ENCODE results near the gene JAK2.
"Not testable (repeated sequence)": the region's sequence is repeated elsewhere in the genome, so short reads cannot be mapped to it uniquely, and the experiment has no call there.

The JAK2 gene

DNA sequence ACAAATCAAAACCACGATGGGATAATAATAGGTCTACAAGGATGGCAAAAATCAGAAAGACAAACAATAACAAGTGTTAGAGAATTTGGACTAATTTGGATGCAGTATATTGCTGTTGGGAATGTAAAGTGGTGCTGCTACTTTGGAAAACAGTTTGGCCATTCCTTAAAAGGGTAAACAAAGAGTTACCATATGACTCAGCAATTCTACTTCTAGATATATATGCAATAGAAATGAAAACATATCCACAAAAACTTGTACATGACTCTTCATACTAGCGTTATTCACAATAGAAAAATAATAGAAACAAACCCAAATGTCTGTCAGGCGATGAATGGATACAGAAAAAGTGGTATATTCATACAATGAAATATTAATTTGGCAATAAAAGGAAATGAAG, 58.3 kb downstream of the JAK2 start:
- no peak for DNase-seq

DNA sequence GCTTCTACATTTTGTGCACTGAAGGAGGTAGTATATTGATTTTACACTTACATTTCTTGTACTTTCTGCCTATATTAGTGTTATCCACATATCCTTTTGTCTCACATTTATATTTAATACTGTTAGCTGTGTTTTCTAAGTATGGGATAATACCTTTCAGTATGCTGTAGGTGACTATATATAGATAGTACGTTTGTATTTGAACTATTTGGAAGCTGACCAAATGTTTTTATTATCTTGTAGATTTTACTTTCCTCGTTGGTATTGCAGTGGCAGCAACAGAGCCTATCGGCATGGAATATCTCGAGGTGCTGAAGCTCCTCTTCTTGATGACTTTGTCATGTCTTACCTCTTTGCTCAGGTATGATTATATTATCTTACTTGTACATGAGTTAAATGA, 59.1 kb downstream of the JAK2 start:
- no peak for DNase-seq

DNA sequence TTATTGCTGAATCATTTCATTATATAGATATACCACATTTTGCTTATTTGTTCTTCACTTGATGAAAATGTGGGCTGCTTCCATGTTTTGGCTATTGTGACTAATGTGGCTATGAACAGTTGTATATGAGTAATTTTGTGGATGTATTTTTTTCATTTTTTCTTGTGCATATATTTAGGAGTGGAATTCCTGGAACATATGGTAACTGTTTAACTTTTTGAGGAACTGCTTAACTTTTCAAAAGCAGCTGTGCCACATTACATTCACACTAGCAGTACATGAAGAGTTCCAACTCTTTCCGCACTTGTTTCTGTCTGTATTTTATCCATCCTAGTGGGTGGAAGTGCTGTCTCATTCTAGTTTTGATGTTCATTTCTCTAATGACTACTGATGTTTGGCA, 67.8 kb downstream of the JAK2 start:
- DNase-seq = no peak

DNA sequence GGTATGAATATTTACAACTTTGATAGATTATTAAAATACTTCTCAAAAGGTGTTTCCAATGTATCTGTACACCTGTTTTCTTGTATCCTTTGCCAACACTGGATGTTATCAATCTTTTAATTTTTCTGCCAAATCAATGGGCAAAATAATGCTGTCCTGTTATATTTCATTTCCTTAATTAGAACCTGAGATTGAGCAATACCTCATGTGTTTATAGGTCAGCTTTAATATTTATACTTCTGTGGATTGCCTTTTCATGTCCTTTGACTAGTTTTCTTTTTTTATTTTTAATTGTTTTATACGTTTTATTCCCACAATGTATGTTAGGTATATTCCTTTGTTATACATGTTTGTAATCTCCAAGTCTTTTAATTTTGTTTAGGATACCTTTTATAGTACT, 77.6 kb downstream of the JAK2 start:
- DNase-seq = no peak

DNA sequence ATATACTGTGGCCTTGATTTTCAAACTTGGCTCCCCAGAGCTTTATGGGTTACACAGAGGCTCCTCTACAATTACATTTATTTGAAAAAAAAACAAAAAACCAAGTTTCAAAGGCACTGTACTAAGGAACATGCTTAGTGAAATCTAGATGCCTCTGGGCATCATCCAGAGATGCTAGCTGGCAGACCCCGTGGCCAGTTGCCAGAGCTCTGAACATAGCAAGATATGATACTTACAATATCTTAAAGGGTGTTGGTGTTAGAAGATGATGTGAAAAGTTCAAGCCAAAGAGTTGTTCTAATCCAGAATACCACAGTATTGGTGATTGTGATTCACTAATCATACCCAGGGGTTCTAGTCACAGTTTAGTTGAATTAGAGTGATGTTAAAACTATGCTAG, 87.8 kb downstream of the JAK2 start:
- no peak for DNase-seq

DNA sequence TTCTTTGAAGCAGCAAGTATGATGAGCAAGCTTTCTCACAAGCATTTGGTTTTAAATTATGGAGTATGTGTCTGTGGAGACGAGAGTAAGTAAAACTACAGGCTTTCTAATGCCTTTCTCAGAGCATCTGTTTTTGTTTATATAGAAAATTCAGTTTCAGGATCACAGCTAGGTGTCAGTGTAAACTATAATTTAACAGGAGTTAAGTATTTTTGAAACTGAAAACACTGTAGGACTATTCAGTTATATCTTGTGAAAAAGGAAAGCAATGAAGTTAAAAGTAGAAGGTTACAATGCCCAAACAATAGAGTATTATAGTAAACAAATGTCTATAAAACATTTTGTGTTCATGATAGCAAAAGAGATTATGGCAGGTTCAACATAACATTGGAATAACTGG, 88.6 kb downstream of the JAK2 start:
- DNase-seq = no peak

DNA sequence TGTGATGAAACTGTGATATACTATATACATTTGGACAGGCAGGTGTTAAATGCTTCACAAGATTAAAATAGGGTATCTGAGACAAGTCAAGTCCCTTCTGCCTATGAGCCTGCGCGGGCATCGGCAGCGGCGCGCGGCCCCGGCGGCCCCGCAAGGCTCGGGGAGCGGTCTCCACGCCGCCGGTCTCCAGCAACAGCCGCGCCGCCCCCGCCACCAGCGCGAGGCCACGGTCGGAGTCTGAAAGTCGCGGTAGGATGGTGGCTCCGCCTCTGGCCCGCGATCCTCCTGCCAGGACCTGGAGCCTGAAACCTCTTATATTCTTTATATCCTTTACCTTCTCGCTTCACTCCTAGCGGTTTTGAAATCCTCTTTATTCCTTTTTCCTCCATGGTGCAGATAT, 100.9 kb downstream of the JAK2 start:
- DNase-seq = no peak

DNA sequence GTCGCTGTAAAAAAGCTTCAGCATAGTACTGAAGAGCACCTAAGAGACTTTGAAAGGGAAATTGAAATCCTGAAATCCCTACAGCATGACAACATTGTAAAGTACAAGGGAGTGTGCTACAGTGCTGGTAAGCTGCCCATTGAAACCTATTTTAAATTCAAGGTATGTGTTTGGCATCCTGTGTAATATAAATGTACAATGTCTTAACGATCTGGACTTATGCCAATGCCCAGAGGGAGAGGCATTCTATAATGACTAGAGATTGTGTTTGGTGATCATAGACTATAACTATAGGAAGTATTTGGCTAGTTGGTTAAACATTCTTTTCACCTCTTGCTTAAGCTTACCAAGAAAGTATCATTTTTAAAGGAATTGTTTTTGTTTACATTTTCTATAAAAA, 104.7 kb downstream of the JAK2 start:
- no peak for DNase-seq

DNA sequence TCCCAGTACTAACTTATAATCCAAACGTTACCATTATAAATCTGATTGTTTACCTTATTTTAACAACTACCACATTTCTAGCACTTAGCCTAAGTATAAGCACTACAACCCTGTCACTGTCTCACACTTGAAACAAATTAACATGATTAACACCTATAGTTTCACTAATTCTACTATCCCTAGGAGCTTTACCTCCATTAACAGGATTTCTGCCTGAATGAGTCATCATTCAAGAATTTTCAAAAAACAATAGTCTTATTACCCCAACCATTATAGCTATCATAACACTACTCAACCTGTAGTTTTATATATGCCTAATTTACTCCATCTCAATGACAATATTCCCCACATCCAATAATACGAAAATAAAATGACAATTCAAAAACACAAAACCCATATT, 110.7 kb downstream of the JAK2 start:
- DNase-seq = no peak

DNA sequence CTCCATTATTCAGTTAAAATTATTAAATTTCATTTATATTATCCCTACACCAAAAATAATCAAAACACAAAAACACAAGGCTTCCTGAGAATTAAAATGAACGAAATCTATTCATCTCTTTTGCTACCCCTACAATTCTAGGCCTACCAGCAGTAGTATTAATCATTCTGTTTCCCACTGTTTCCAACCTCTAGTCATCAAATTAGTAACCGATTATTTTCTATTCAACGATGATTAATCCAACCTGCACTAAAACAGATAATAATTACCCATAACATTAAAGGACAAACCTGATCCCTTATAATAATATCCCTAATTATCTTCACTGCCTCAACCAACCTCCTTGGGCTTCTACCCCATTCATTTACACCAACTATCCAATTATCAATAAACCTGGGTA, 114.4 kb downstream of the JAK2 start:
- DNase-seq = no peak

DNA sequence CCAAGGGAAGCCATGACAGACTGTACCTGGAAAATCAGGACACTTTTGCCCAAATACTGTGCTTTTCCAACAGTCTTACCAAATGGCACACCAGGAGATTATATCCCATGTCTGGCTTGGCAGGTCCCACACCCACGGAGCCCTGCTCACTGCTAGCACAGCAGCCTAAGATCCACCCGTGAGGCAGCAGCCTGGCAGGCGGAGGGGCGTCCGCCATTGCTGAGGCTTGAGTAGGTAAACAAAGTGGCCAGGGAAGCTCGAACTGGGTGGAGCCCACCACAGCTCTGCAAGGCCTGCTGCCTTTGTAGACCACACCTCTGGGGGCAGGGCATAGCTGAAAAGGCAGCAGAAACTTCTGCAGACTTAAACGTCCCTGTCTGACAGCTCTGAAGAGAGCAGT, 116.1 kb downstream of the JAK2 start:
- DNase-seq = not testable (repeated sequence)

DNA sequence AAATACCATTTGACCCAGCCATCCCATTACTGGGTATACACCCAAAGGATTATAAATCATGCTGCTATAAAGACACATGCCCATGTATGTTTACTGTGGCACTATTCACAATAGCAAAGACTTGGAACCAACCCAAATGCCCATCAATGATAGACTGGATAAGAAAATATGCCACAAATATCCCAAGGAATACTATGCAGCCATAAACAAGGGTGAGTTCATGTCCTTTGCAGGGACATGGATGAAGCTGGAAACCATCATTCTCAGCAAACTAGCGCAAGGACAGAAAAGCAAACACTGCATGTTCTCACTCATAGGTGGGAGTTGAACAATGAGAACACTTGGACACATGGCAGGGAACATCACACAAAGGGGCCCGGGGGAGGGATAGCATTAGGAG, 121.4 kb downstream of the JAK2 start:
- not testable (repeated sequence) for DNase-seq

DNA sequence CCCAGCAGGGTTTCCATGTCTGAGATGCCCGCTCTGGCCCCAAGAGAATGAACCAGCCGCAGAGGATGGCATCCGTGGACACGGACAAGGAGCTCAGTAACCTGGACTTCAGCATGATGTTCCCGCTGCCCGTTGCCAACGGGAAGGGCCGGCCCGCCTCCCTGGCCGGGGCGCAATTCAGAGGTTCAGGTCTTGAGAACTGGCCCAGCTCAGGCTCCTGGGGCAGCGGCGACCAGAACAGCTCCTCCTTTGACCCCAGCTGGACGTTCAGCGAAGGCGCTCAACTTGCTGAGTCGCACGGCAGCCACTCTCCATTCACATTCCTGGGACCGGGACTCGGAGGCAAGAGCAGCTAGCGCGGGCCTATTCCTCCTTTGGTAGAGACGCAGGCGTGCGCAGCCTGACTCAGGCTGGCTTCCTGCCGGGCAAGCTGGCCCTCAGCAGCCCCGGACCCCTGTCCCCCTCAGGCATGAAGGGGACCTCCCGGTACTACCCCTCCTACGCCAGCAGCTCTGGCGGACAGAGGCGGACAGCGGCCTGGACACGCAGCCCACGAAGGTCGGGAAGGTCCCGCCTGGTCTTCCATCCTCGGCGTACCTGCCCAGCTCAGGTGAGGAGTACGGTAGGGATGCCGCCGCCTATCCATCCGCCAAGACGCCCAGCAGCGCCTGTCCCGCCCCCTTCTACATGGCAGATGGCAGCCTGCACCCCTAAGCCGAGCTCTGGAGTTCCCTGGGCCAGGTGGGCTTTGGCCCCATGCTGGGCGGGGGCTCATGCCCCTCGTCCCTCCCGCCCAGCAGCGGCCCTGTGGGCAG, 126.0 kb downstream of the JAK2 start:
- DNase-seq = no peak

DNA sequence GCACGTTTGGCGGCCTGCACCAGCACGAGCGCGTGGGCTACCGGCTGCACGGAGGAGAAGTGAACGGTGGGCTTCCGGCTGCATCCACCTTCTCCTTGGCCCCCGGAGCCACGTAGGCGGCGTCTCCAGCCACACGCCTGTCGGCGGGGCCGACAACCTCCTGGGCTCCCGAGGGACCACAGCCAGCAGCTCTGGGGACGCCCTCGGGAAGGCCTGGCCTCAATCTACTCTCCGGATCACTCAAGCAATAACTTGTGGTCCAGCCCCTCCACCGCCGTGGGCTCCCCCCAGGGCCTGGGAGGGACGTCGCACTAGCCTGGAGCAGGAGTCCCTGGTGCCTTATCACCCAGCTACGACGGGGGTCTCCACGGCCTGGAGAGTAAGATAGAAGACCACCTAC, 126.6 kb downstream of the JAK2 start:
- no peak for DNase-seq

DNA sequence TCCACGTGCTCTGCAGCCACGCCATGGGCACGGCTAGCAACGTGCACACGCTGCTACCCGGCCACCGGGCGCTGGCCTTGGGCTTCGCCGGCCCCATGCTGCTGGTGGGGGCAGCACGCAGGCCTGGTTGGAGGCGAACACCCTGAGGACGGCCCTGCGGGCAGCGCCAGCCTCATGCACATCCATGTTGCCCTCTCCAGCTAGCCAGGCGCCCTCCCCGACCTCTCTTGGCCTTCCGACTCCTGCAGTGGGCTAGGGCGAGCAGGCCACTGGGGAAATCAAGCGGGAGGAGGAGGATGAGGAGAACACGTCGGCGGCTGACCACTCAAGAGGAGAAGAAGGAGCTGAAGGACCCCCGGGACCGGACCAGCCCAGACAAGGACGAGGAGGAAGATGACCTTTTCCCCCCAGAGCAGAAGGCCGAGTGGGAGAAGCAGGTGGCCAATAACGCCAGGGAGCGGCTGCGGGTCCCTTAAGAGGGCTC, 127.1 kb downstream of the JAK2 start:
- no peak for DNase-seq

DNA sequence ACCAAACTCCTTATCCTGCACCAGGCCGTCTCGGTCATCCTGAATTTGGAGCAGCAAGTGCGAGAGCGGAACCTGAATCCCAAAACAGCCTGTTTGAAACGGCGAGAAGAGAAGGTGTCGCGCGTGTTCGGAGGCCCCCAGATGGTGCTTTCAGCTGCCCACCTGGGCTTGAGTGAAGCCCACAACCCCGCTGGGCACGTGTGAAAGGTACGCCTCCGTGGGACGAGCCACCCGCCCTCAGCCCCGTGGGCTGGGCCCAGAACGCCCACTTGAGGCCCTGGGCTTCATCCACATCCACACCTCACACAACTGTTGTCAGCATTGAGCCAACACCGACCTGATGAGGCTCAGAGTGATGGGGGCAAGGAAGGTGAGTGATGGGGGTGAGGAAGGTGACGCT, 127.6 kb downstream of the JAK2 start:
- no peak for DNase-seq

DNA sequence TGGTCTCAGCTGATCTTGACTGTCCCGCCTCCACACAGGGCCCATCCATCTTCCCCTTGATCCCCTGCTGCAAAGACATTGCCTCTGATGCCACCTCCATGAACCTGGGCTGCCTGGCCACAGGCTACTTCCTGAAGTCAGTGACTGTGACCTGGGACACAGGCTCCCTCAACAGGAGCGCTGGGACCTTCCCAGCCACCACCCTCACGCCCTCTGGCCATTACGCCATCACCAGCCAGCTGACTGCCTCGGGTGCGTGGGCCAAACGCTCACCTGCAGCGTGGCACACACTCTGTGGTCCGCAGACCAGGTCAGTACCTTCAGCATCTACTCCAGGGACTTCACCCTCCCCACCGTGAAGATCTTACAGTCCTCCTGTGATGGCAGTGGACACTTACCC, 128.5 kb downstream of the JAK2 start:
- no peak for DNase-seq

DNA sequence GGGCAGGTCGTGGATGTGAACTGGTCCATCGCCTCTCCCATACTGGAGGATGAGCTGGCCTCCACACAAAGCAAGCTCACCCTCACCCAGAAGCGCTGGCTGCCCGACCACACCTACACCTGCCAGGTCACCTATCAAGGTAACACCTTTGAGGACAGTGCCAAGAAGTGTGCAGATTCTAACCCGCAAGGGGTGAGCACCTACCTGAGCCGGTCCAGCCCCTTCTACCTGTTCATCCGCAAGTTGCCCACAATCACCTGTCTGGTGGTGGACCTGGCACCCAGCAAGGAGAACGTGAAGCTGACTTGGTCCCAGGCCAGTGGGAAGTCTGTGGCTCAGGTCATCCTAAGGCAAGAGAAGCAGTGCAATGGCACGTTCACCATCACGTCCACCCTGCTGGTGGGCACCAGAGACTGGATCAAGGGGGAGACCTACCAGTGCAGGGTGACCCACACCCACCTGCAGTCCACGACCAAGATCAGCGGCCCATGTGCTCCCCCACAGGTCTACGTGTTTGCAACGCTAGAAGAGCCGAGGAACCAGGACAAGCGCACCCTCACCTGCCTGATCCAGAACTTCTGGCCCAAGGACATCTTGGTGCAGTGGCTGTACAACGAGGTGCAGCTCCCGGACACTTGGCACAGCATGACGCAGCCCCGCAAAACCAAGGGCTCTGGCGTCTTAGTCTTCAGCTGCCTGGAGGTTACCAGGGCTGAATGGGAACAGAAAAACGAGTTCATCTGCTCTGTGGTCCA, 129.1 kb downstream of the JAK2 start:
- no peak for DNase-seq

DNA sequence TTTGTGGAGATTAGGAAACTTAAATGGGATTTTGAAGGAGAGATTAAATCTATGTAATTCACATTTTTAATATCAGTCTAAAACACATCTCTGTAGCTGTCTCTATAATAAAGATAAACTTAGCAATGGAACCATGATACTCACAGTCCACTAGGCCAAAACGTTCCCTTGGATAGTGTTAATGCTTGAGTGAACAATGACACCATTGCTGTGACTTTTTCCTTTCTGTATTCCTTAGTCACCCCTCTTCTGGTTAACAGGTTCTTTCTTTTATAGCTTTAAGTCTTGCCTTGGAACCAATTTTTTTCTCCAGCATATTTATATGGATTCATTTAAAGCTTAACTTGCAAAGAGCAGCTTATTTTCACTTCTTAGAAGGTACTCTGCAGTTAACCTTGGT, 137.0 kb downstream of the JAK2 start:
- DNase-seq = no peak

DNA sequence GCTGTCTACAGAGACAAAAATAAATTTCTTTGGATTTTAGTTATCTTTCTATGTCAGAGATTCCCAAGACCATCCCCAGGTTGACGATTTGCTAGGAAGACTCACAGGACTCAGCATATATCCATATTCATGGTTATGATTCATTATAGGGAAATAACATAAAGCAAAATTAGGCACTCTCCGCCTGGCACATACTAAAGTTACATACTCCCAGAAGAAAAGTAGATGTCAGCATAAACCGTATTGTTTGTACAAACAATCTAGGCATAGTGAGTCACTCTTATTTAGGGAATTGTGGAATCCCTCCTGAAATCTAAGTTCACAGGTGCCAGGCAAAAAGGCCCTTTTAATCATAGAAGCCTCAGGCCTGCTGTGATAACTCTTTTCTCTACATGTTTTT, 137.4 kb downstream of the JAK2 start:
- no peak for DNase-seq

DNA sequence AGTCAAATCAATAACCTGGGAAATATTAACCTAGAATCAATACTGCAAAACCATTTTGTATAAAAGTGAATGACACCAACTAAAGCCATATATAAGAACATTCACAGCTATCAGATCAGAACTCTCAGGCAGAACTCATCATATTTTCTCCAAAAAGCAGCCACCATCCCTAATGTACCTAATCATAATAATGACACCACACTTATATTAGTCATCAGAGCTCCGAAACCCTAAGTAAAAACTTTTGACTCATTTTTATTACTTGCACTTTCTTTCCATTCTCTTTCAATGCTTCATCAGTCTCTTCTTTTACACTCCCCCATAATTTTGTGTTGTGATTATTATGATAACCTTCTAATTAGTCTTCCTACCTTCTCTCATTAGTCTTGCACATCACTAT, 155.1 kb downstream of the JAK2 start:
- no peak for DNase-seq

DNA sequence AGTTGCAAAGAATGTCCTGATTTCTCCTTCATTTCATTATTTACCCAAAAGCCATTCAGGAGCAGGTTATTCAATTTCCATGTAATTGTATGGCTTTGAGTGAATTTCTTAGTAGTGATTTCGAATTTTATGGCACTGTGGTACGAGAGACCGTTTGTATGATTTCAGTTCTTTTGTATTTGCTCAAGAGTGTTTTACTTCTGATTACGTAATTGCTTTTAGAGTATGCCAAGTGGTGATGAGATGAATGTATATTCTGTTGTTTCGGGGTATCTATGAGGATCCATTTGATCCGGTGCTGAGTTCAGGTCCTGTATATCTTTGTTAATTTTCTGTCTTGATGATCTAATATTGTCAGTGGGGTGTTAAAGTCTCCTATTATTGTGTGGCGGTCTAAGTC, 159.1 kb downstream of the JAK2 start:
- no peak for DNase-seq

DNA sequence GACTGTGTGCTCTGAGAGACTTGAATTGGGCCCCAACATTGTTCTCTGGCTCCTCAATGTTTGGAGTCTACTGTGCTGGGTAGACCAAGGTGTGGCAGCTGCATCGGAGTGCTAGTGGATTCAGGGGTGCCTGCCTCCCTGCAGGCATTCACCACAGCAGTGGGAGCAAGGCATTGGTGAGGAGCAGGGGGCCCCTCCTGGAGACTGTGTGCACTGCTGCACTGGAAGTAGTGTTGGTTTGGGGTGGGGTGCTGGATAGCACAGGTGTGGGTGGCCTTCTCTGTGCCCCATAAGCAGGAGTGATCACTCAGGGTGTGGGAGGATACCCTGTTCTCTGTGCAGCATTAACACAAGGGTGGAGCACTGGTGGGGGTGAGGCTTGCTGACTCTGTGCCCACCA, 161.2 kb downstream of the JAK2 start:
- no peak for DNase-seq

All from activated CD4-positive, alpha-beta T cell treated with anti-CD3 and anti-CD28 coated beads, Interleukin-2, amount 50 U/mL, for 4 hours (primary cell).